Activated T-helper 1 cell treated with anti-CD3 and anti-CD28 coated beads, Interleukin-12 subunit alpha, Interleukin-12 subunit beta, Interleukin-2, Interleukin-4 antibody, amounts not matched to agents 30 ng/mL and 10 ng/mL and 1 ng/mL, durations not matched to agents 14 hours and 24 hours and 36 hours (primary cell): ENCODE data around the gene UBA7. TPM values are rescaled to one million over a fixed set of nuclear protein-coding genes. Genes with fewer than 3 reads are reported as not detected.

Source experiments
- DNase-seq: peaks from one replicate; pipeline ENCODE4 v3.0.0; 2021; ENCODE audit warnings: low spot score
- H3K27ac Mint-ChIP-seq: one replicate; pipeline ENCODE4 v1.8.0; 2021; ENCODE audit warnings: mild to moderate bottlenecking, mixed read lengths
- H3K27me3 Mint-ChIP-seq: one replicate; pipeline ENCODE4 v1.8.0; 2022; ENCODE audit warnings: mild to moderate bottlenecking, moderate library complexity, mixed read lengths; ENCODE audit not compliant: insufficient read depth
- H3K36me3 Mint-ChIP-seq: one replicate; pipeline ENCODE4 v1.8.0; 2021; ENCODE audit warnings: low read depth, mixed read lengths
- H3K4me1 Mint-ChIP-seq: one replicate; pipeline ENCODE4 v1.8.0; 2021; ENCODE audit warnings: low read depth, mixed read lengths
- H3K4me3 Mint-ChIP-seq: one replicate; pipeline ENCODE4 v1.8.0; 2021; ENCODE audit warnings: mild to moderate bottlenecking, moderate library complexity, mixed read lengths
- H3K9me3 Mint-ChIP-seq: one replicate; pipeline ENCODE4 v1.8.0; 2021; ENCODE audit warnings: mixed read lengths
- intact Hi-C: fragments of 100-400 bp; cut with micrococcal nuclease; formaldehyde crosslinking; loops from one replicate; pipeline ENCODE4 v1.15.1; 2024
- total RNA-seq: library from RNA; stranded (reverse); gene quantifications from 2 replicates; pipeline ENCODE4 v1.2.3, GENCODE V29; 2022

Gene UBA7
- total RNA-seq, 1 donor from 2014 or later = 97.5 TPM

- H3K4me3 Mint-ChIP-seq = peak within 1 kb of the TSS; percentile 84
- H3K36me3 Mint-ChIP-seq = peaks cover 8% of the 10 kb centered on the region
- peak within 1 kb of the TSS; percentile 70 for H3K27ac Mint-ChIP-seq
- intact Hi-C loops = loop anchor here (1.0 to 2.0 kb wide), 9 partner anchors 10 to 285 kb away; partner anchors contain the start of genes IP6K1, MON1A, RBM5 and TRAIP
- DNase-seq = peak; percentile 82
- H3K27me3 Mint-ChIP-seq = peaks cover 10% of the 10 kb centered on the region
- peaks cover 23% of the 10 kb centered on the region for H3K4me1 Mint-ChIP-seq
- H3K9me3 Mint-ChIP-seq = no peaks in the 10 kb centered on the region
These were observed 10.9 kb downstream of the UBA7 start, which contains the start of gene INKA1 for GRCh38 chr3:49802719-49803464. Gene INKA1 (plus strand): TSS chr3:49803261. CDS start chr3:49803393, 132 bp downstream.

GRCh38 chr3:49801160-49801559 lies 12.6 kb downstream of the UBA7 start:
- peaks cover 10% of the 10 kb centered on the region for H3K27me3 Mint-ChIP-seq
- no peak overlapping the region for H3K27ac Mint-ChIP-seq
- H3K36me3 Mint-ChIP-seq = peaks cover 5% of the 10 kb centered on the region
- H3K4me3 Mint-ChIP-seq = no peak overlapping the region
- peaks cover 7% of the 10 kb centered on the region for H3K4me1 Mint-ChIP-seq
- DNase-seq = no peak
- intact Hi-C loops = no loop called here
- H3K9me3 Mint-ChIP-seq = no peaks in the 10 kb centered on the region

- DNase-seq = no peak
- H3K36me3 Mint-ChIP-seq = no peaks in the 10 kb centered on the region
- no peaks in the 10 kb centered on the region for H3K4me1 Mint-ChIP-seq
- H3K27ac Mint-ChIP-seq = no peak within 1 kb of the TSS
- intact Hi-C loops = no loop called here
- H3K27me3 Mint-ChIP-seq = peaks cover 10% of the 10 kb centered on the region
- no peaks in the 10 kb centered on the region for H3K9me3 Mint-ChIP-seq
- no peak within 1 kb of the TSS for H3K4me3 Mint-ChIP-seq
These were observed 14.0 kb downstream of the UBA7 start, which contains the start of gene CDHR4 for GRCh38 chr3:49799761-49800160. Gene CDHR4 (minus strand): TSS chr3:49799873. CDS start chr3:49799812, 61 bp downstream.

GRCh38 chr3:49799105-49799504 lies 14.6 kb downstream of the UBA7 start:
- Mint-ChIP-seq H3K27me3 (peaks cover 10% of the 10 kb centered on the region), H3K36me3 (no peaks in the 10 kb centered on the region), H3K27ac (no peak overlapping the region), H3K4me3 (no peak overlapping the region), H3K9me3 (no peaks in the 10 kb centered on the region), H3K4me1 (no peaks in the 10 kb centered on the region)
- no peak for DNase-seq
- intact Hi-C loops = no loop called here

GRCh38 chr3:49794926-49795905 lies 18.5 kb downstream of the UBA7 start:
- H3K27ac Mint-ChIP-seq = no peak overlapping the region
- DNase-seq = no peak
- no peak overlapping the region for H3K4me3 Mint-ChIP-seq
- intact Hi-C loops = no loop called here
- H3K27me3 Mint-ChIP-seq = peaks cover 13% of the 10 kb centered on the region
- H3K9me3 Mint-ChIP-seq = no peaks in the 10 kb centered on the region
- H3K4me1 Mint-ChIP-seq = peaks cover 2% of the 10 kb centered on the region
- no peaks in the 10 kb centered on the region for H3K36me3 Mint-ChIP-seq

- peaks cover 12% of the 10 kb centered on the region for H3K27me3 Mint-ChIP-seq
- no peaks in the 10 kb centered on the region for H3K36me3 Mint-ChIP-seq
- intact Hi-C loops = no loop called here
- H3K9me3 Mint-ChIP-seq = no peaks in the 10 kb centered on the region
- H3K4me3 Mint-ChIP-seq = no peak overlapping the region
- H3K4me1 Mint-ChIP-seq = peaks cover 5% of the 10 kb centered on the region
- no peak overlapping the region for H3K27ac Mint-ChIP-seq
- no peak for DNase-seq
These were observed 19.3 kb downstream of the UBA7 start for GRCh38 chr3:49794431-49794830.

GRCh38 chr3:49793486-49794085 lies 20.2 kb downstream of the UBA7 start:
- no peaks in the 10 kb centered on the region for H3K36me3 Mint-ChIP-seq
- H3K27me3 Mint-ChIP-seq = peaks cover 8% of the 10 kb centered on the region
- no peak for DNase-seq
- intact Hi-C loops = no loop called here
- H3K9me3 Mint-ChIP-seq = no peaks in the 10 kb centered on the region
- H3K4me1 Mint-ChIP-seq = peaks cover 5% of the 10 kb centered on the region
- H3K27ac Mint-ChIP-seq = no peak overlapping the region
- H3K4me3 Mint-ChIP-seq = no peak overlapping the region

- H3K4me3 Mint-ChIP-seq = no peak overlapping the region
- H3K4me1 Mint-ChIP-seq = peaks cover 5% of the 10 kb centered on the region
- peaks cover 8% of the 10 kb centered on the region for H3K27me3 Mint-ChIP-seq
- DNase-seq = no peak
- no peaks in the 10 kb centered on the region for H3K9me3 Mint-ChIP-seq
- no peaks in the 10 kb centered on the region for H3K36me3 Mint-ChIP-seq
- H3K27ac Mint-ChIP-seq = no peak overlapping the region
- intact Hi-C loops = no loop called here
These were observed 21.2 kb downstream of the UBA7 start for GRCh38 chr3:49792371-49793150.

GRCh38 chr3:49791571-49791970 lies 22.2 kb downstream of the UBA7 start:
- no peak overlapping the region for H3K27ac Mint-ChIP-seq
- DNase-seq = no peak
- intact Hi-C loops = no loop called here
- no peaks in the 10 kb centered on the region for H3K9me3 Mint-ChIP-seq
- peaks cover 8% of the 10 kb centered on the region for H3K27me3 Mint-ChIP-seq
- peaks cover 14% of the 10 kb centered on the region for H3K4me1 Mint-ChIP-seq
- no peaks in the 10 kb centered on the region for H3K36me3 Mint-ChIP-seq
- H3K4me3 Mint-ChIP-seq = no peak overlapping the region

GRCh38 chr3:49790626-49791411 lies 22.9 kb downstream of the UBA7 start:
- Mint-ChIP-seq H3K4me1 (peaks cover 15% of the 10 kb centered on the region), H3K27ac (no peak overlapping the region), H3K4me3 (no peak overlapping the region), H3K27me3 (peaks cover 8% of the 10 kb centered on the region), H3K9me3 (no peaks in the 10 kb centered on the region), H3K36me3 (no peaks in the 10 kb centered on the region)
- DNase-seq = no peak
- intact Hi-C loops = no loop called here

- H3K27me3 Mint-ChIP-seq = peaks cover 8% of the 10 kb centered on the region
- no peak overlapping the region for H3K4me3 Mint-ChIP-seq
- no peak for DNase-seq
- H3K4me1 Mint-ChIP-seq = peaks cover 26% of the 10 kb centered on the region
- intact Hi-C loops = loop anchor here (5.0 to 10.0 kb wide), 2 partner anchors 114 to 663 kb away; partner anchors contain the start of genes MST1R and USP19
- no peak overlapping the region for H3K27ac Mint-ChIP-seq
- no peaks in the 10 kb centered on the region for H3K9me3 Mint-ChIP-seq
- peaks cover 10% of the 10 kb centered on the region for H3K36me3 Mint-ChIP-seq
These were observed 25.7 kb downstream of the UBA7 start for GRCh38 chr3:49788056-49788455.
